ENCODE results near the gene SMIM24. TPM values are rescaled to one million over a fixed set of nuclear protein-coding genes. Genes with fewer than 3 reads are reported as not detected.

SMIM24 gene
- total and polyA plus RNA-seq, 2 experiments from 2014 or later: 5.0 to 21.5 TPM

DNA sequence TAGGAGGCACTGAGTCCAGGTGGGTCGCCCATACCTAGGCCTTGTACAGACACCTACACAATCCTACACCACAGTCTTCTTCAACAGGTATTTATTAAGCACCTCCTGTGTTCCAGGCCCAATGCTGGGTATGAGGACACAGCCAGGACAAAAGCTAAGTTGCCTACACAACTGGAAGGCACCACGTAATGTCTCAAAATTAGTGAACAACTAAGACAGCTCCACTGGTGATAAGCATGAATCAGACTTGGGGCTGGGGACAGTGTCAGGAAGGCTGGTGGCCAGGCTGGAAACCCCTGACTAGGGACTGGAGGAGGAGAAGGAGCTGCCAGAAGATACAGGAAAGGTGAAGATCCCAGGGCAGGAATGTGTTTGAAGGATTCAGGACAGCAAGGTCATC is 2.4 kb downstream of the SMIM24 start:
- Mint-ChIP-seq H3K4me1 (peaks cover 9% of the 10 kb centered on the region; the same call in 2 of the 3 replicates), H3K9me3 (no peaks in the 10 kb centered on the region; the same call in 2 of the 3 replicates), H3K27ac (no peak overlapping the region), H3K4me3 (no peak overlapping the region), H3K27me3 (ENCODE audit: insufficient read depth, low read depth, poor library complexity) (peaks cover 22% of the 10 kb centered on the region), H3K36me3 (ENCODE audit: low read depth) (no peaks in the 10 kb centered on the region)
- peaks cover 11% of the 10 kb centered on the region; the same call in 1 of the 2 replicates for H3K4me1 ChIP-seq (ENCODE audit: insufficient read depth)
- H3K4me3 ChIP-seq: peak overlapping the region; percentile 52; the same call in 1 of the 2 replicates
- TF ChIP-seq ZNF114 (CRISPR knock-in tag; IDR thresholded peaks at IDR 0.05): no peak
- TF ChIP-seq POLR2AphosphoS5 (IDR thresholded peaks at IDR 0.05; ENCODE audit: low read depth): no peak
- TF ChIP-seq, protein P1, sequence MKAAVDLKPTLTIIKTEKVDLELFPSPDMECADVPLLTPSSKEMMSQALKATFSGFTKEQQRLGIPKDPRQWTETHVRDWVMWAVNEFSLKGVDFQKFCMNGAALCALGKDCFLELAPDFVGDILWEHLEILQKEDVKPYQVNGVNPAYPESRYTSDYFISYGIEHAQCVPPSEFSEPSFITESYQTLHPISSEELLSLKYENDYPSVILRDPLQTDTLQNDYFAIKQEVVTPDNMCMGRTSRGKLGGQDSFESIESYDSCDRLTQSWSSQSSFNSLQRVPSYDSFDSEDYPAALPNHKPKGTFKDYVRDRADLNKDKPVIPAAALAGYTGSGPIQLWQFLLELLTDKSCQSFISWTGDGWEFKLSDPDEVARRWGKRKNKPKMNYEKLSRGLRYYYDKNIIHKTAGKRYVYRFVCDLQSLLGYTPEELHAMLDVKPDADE (IDR thresholded peaks at IDR 0.05): no peak
- no peak for TF ChIP-seq CREB1 (CRISPR knock-in tag; IDR thresholded peaks at IDR 0.05; ENCODE audit: low read depth)
- TF ChIP-seq, protein P2, sequence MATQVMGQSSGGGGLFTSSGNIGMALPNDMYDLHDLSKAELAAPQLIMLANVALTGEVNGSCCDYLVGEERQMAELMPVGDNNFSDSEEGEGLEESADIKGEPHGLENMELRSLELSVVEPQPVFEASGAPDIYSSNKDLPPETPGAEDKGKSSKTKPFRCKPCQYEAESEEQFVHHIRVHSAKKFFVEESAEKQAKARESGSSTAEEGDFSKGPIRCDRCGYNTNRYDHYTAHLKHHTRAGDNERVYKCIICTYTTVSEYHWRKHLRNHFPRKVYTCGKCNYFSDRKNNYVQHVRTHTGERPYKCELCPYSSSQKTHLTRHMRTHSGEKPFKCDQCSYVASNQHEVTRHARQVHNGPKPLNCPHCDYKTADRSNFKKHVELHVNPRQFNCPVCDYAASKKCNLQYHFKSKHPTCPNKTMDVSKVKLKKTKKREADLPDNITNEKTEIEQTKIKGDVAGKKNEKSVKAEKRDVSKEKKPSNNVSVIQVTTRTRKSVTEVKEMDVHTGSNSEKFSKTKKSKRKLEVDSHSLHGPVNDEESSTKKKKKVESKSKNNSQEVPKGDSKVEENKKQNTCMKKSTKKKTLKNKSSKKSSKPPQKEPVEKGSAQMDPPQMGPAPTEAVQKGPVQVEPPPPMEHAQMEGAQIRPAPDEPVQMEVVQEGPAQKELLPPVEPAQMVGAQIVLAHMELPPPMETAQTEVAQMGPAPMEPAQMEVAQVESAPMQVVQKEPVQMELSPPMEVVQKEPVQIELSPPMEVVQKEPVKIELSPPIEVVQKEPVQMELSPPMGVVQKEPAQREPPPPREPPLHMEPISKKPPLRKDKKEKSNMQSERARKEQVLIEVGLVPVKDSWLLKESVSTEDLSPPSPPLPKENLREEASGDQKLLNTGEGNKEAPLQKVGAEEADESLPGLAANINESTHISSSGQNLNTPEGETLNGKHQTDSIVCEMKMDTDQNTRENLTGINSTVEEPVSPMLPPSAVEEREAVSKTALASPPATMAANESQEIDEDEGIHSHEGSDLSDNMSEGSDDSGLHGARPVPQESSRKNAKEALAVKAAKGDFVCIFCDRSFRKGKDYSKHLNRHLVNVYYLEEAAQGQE (IDR thresholded peaks at IDR 0.05; ENCODE audit: unreplicated experiment): no peak
- TF ChIP-seq NANOG (IDR thresholded peaks at IDR 0.05; ENCODE audit: borderline replicate concordance): no peak
- TF ChIP-seq STAT1 (IDR thresholded peaks at IDR 0.05; ENCODE audit: unreplicated experiment): no peak
- TF ChIP-seq, protein P3, sequence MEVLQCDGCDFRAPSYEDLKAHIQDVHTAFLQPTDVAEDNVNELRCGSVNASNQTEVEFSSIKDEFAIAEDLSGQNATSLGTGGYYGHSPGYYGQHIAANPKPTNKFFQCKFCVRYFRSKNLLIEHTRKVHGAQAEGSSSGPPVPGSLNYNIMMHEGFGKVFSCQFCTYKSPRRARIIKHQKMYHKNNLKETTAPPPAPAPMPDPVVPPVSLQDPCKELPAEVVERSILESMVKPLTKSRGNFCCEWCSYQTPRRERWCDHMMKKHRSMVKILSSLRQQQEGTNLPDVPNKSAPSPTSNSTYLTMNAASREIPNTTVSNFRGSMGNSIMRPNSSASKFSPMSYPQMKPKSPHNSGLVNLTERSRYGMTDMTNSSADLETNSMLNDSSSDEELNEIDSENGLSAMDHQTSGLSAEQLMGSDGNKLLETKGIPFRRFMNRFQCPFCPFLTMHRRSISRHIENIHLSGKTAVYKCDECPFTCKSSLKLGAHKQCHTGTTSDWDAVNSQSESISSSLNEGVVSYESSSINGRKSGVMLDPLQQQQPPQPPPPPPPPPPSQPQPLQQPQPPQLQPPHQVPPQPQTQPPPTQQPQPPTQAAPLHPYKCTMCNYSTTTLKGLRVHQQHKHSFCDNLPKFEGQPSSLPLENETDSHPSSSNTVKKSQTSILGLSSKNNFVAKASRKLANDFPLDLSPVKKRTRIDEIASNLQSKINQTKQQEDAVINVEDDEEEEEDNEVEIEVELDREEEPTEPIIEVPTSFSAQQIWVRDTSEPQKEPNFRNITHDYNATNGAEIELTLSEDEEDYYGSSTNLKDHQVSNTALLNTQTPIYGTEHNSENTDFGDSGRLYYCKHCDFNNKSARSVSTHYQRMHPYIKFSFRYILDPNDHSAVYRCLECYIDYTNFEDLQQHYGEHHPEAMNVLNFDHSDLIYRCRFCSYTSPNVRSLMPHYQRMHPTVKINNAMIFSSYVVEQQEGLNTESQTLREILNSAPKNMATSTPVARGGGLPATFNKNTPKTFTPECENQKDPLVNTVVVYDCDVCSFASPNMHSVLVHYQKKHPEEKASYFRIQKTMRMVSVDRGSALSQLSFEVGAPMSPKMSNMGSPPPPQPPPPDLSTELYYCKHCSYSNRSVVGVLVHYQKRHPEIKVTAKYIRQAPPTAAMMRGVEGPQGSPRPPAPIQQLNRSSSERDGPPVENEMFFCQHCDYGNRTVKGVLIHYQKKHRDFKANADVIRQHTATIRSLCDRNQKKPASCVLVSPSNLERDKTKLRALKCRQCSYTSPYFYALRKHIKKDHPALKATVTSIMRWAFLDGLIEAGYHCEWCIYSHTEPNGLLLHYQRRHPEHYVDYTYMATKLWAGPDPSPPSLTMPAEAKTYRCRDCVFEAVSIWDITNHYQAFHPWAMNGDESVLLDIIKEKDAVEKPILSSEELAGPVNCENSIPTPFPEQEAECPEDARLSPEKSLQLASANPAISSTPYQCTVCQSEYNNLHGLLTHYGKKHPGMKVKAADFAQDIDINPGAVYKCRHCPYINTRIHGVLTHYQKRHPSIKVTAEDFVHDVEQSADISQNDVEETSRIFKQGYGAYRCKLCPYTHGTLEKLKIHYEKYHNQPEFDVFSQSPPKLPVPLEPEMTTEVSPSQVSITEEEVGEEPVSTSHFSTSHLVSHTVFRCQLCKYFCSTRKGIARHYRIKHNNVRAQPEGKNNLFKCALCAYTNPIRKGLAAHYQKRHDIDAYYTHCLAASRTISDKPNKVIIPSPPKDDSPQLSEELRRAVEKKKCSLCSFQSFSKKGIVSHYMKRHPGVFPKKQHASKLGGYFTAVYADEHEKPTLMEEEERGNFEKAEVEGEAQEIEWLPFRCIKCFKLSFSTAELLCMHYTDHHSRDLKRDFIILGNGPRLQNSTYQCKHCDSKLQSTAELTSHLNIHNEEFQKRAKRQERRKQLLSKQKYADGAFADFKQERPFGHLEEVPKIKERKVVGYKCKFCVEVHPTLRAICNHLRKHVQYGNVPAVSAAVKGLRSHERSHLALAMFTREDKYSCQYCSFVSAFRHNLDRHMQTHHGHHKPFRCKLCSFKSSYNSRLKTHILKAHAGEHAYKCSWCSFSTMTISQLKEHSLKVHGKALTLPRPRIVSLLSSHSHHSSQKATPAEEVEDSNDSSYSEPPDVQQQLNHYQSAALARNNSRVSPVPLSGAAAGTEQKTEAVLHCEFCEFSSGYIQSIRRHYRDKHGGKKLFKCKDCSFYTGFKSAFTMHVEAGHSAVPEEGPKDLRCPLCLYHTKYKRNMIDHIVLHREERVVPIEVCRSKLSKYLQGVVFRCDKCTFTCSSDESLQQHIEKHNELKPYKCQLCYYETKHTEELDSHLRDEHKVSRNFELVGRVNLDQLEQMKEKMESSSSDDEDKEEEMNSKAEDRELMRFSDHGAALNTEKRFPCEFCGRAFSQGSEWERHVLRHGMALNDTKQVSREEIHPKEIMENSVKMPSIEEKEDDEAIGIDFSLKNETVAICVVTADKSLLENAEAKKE (CRISPR knock-in tag; IDR thresholded peaks at IDR 0.05): no peak
- TF ChIP-seq, protein P4, sequence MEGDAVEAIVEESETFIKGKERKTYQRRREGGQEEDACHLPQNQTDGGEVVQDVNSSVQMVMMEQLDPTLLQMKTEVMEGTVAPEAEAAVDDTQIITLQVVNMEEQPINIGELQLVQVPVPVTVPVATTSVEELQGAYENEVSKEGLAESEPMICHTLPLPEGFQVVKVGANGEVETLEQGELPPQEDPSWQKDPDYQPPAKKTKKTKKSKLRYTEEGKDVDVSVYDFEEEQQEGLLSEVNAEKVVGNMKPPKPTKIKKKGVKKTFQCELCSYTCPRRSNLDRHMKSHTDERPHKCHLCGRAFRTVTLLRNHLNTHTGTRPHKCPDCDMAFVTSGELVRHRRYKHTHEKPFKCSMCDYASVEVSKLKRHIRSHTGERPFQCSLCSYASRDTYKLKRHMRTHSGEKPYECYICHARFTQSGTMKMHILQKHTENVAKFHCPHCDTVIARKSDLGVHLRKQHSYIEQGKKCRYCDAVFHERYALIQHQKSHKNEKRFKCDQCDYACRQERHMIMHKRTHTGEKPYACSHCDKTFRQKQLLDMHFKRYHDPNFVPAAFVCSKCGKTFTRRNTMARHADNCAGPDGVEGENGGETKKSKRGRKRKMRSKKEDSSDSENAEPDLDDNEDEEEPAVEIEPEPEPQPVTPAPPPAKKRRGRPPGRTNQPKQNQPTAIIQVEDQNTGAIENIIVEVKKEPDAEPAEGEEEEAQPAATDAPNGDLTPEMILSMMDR (conservative IDR thresholded peaks at IDR 0.05; ENCODE audit: low read depth in 2 of 2): no peak
- no peak for TF ChIP-seq ZNF331 (CRISPR knock-in tag; IDR thresholded peaks at IDR 0.05; ENCODE audit: low read depth)
- no peak for TF ChIP-seq JUNB (IDR thresholded peaks at IDR 0.05; ENCODE audit: unreplicated experiment)
- no peak for TF ChIP-seq EZH2 (IDR thresholded peaks at IDR 0.05; ENCODE audit: low read depth, unreplicated experiment)
- TF ChIP-seq EZH2phosphoT487 (IDR thresholded peaks at IDR 0.05; ENCODE audit: unreplicated experiment): no peak
- H4K20me1 ChIP-seq (replicated peaks; ENCODE audit: insufficient read depth): no peaks in the 10 kb centered on the region
- H3K27me3 ChIP-seq (ENCODE audit: insufficient read depth): no peaks in the 10 kb centered on the region
- no peak overlapping the region for H3K27ac ChIP-seq (ENCODE audit: low read depth)
- no peaks in the 10 kb centered on the region for H3K79me2 ChIP-seq (replicated peaks; ENCODE audit: insufficient read depth)
- H3K9me2 ChIP-seq (ENCODE audit: insufficient read depth): peaks cover 7% of the 10 kb centered on the region; the same call in 1 of the 2 replicates
- 0 out of 2 replicates have a peak, but pooled peaks cover 4% of the 10 kb centered on the region for H3F3A ChIP-seq (replicated peaks; ENCODE audit: low read depth)
- DNase-seq (ENCODE audit: low spot score) (no peak), ATAC-seq (no peak)
- no peak overlapping the region for H2AFZ ChIP-seq
- no peaks in the 10 kb centered on the region for H3K36me3 ChIP-seq (ENCODE audit: insufficient read depth)
- H3K4me2 ChIP-seq: peak overlapping the region; percentile 78

Data from GM23338 (cell line).